Upper lobe of left lung (tissue), 4 donors: ENCODE results near the gene MAGI2.

Experiments used
- CTCF ChIP-seq, 6 experiments: fragments of 450-650 bp in 4 of 6; fragments of 200-600 bp in 2 of 6; sonication (generic) in 2 of 6; IDR thresholded peaks; one replicate each; pipeline ENCODE4 v1.5.1; 2016 to 2019; ENCODE audit warnings: antibody characterized with exemption in 6 of 6
- EP300 ChIP-seq, 4 donors: sonication (generic); formaldehyde crosslinking; IDR thresholded peaks; one replicate each; pipeline ENCODE4 v1.5.1; 2017; ENCODE audit warnings: antibody characterized with exemption in 4 of 4, control low read depth in 2 of 4
- POLR2A ChIP-seq, 4 donors: fragments of 450-650 bp; IDR thresholded peaks; one replicate each; pipeline ENCODE4 v1.5.1; 2016 to 2017; ENCODE audit warnings: antibody characterized with exemption in 4 of 4, mild to moderate bottlenecking in 2 of 4
- POLR2AphosphoS5 ChIP-seq, 2 donors: sonication (generic); formaldehyde crosslinking; IDR thresholded peaks; one replicate each; pipeline ENCODE4 v1.5.1; 2017; ENCODE audit warnings: antibody characterized with exemption in 2 of 2

- TF ChIP-seq CTCF (IDR thresholded peaks at IDR 0.05) = no peak
- no peak for TF ChIP-seq POLR2AphosphoS5 (IDR thresholded peaks at IDR 0.05)
- TF ChIP-seq POLR2A (IDR thresholded peaks at IDR 0.05) = no peak
- no peak for TF ChIP-seq EP300 (IDR thresholded peaks at IDR 0.05)
Measured at GRCh38 chr7:79217976-79218626, 235.4 kb downstream of the MAGI2 start.
